NCI-H2171 (cell line): ENCODE data around the gene ENG.
A peak's percentile ranks its signal among the peaks of the same experiment; 100 is the strongest.

Source experiments
- DNase-seq: peaks from one replicate; lab custom pipeline; 2025; lab: John Stamatoyannopoulos, UW

Gene ENG

DNA sequence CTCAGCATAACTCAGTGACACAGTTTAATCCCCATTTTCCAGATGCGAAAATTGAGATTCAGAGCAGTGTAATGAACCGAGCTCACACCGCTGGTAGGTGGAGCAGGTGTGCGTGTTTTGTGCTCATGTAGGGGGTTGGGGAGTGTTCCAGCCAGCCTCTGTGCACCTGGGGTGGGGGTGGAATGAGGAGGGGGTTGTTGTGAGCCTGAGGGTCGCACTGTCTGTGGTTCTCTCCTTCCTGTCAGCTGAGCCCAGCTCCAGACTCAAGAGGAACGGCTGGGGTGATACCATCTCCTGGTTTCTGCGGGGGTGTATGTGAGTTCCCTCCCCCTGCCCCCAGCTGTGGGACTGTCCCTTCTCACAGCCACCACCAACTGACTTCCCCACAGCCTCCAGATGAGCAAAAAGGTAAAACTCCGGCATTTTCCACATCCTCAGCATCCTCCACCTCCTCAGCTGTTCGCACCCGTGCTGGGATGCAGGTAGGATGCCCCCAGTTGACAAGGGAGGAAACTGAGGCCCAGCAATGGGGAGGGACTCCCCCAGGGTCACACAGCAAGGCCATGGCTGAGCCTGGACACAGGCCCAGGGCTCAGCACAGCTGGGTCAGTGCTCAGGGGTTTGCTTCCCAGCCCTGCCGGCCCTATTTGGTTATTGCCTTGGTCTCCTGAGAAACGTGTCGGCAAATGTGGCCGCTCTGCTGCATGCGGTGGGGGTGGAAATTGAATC lies 78.1 kb downstream of the ENG start:
- peak; percentile 19 for DNase-seq

DNA sequence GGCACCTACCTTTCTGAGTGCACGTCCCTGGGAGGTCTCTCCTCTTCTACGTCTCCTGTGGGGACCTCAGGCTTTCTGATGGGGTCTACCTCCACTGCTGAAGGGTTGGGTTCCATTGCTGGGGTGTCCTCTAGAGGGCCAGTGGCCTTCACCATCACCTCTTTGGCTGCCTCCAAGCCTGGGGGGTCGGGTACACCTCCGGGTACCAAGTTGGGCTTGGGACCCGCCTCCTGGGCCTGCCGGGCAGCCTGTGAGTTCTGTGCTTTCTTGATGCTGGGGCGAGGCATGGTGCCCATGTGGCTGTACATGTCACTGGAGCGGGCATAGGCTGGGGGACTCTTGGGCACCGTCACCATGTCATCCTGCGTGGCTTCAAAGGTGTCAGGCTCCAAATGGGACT lies 80.5 kb downstream of the ENG start:
- DNase-seq = no peak

DNA sequence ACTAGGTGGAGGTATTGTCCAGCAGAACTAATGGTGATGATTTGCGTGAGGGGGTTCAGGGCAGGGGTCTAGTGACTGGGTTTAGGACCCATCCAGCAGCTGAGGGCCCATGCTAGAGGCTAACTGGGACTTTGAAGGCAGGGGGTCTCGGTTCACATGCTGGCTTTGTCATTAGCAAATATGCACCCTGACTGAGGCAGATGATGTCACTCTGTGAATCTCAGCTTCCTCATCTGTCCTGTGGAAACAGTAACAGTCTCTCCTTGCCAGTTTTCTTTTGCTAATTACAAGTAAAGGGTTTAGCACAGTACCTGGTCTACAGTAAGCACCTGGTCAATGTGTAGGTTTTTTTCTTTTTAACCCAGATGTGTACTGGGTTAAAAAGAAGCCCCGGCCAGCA lies 81.2 kb downstream of the ENG start:
- no peak for DNase-seq

DNA sequence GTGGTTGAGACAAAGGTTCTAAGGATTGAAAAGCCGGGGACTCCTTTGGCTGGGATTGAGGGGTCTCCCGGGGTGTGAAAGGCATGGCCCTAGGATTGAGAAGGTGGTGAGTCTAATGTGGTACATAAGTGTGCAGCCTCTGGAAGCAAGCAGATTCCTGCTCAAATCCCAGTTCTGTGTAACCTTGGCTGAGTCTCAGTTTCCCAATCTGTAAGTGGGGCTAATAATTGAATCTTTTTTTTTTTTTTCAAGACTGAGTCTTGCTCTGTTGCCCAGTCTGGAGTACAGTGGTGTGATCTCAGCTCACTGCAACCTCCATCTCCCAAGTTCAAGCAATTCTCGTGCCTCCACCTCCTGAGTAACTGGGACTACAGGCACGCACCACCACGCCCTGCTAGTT lies 81.9 kb downstream of the ENG start:
- DNase-seq = no peak

DNA sequence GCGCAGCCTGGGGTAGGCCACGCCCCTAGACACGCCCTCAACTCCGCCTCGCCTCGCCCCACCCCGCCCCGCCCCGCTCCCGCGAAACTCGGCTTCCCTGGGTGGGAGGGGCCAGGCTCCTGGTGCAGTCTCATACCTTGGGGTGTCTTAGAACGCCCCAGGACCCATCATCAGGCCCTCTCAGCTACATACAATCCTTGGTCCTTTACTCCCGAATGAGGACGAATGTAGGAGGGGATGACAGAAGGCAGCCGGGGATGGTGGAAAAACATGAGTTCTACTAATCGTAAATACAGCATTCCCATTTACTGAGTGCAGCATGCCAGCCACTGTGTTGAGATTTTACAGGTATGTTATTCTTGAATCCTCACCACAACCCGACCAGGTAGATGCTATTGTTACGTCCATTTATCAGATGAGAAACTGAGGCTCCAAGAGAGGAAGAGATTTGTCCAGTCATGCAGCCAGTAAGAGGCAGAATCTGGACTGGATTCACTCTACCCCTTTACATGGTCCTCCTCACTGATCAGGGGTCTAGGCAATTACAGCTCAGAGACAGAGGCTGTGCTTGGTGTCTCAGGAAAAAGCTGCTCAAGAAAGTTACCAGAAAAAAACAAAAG lies 82.8 kb downstream of the ENG start:
- DNase-seq = no peak

DNA sequence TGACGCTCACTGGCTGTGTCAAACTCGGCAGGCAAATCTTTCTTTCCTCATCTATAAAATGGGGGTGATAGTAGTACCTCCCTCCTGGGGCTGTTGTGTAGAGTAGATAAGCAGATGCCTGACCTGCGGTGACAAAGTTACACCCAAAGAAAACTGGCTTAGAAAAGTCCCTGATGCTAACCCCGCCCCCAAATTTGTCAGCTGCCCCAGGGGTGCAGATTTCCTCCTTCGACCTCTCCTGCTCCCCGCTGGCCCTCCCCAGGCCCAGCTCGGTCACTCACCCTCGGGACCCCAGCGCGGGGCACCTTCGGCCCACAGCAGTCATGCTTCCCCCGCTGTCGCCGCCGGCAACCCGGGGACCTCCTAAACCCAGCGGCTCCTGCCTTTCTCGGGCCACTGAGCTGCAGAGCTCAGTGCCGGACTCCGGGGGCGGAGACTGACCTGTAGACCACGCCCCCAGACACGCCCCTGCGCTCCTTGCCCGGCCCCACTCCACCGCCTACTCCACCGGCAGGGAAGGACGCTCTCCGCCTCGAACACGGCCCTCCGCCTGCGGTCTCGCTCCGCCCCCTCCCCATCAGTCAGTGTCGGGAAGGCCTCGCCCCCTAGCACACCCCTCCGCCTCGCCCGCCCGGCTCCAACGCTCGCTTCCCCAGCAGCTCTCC lies 83.4 kb downstream of the ENG start:
- DNase-seq = peak; percentile 99

DNA sequence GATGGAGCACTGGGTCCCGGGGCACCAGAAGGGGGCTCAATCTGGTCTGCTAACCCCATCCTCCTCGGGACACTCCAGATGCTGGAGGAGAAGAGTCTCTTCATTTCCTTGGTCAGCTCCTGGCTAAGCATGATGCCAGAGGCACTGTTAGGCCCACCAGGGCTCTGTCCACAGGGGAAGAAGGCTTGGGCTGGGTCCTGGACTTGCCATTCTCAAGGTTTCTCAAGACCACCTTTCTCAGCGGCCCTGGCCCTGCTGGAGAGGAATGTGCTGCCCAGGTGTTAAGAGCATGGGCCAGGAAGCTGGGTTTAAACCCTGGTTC lies 83.9 kb downstream of the ENG start:
- no peak for DNase-seq

DNA sequence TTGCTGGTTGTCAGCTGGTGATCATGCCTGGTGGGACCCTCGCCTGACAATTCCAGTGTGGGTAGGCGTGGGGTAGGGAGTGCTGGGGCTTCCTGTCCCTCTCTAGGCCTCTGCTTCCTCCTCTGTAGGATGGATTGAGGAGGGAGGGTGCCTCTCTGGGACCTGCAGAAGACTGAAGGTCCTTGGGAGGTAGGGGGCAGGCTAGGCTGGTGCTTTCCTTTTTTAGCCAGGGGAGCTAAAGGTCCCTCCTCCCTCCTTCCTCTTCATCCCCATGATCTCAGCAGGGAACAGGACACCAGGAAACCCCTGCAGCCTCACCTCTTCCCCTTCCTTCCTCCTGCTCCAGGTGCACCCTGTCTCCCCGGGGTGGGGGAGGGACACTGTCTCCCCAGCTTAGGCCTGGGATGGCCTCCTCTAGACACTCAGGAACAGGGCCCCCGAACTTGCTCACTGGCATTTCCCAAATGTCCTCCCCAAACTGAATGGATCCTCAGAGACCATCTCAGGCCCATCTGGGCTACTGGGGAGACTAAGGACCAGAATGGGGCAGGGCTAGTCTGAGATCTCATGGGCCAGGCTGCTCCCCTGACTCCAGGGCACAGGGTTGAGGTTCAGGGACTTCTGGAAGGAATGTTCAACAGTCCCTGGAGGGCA lies 84.4 kb downstream of the ENG start:
- no peak for DNase-seq

DNA sequence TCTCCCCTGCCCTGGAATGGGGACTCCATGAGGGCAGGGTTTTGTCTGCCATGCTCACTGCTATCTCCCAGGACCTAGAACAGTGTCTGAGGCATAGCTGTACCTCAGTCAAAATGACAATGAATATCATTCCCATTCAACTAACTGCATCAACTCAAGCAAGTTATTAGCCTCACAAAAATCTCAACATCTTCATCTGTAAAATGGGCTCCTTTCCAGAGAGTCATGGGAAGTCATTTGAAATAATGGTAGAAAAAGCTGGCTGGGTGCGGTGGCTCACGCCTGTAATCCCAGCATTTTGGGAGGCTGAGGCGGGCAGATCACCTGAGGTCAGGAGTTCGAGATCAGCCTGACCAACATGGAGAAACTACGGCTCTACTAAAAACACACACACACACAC lies 85.4 kb downstream of the ENG start:
- DNase-seq = no peak

DNA sequence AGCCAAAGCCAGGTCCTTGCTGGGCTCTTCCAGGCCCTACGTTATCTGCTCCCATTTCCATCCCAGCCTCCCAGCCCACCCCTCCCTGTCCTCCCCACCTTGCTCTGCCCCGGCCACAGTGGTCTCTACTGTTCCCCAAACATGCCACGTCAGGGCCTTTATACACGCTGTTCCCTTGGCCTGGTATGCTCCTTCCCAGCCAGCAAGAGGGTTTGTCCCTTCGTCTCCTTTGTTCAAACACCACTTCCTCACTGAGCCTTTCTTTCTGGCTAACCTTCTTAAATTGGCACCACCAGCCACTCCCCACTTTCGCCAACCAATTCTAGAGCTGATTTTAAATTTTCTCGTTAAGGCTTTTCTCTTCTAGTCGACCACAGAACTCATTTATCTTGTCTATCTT lies 85.8 kb downstream of the ENG start:
- DNase-seq = no peak

DNA sequence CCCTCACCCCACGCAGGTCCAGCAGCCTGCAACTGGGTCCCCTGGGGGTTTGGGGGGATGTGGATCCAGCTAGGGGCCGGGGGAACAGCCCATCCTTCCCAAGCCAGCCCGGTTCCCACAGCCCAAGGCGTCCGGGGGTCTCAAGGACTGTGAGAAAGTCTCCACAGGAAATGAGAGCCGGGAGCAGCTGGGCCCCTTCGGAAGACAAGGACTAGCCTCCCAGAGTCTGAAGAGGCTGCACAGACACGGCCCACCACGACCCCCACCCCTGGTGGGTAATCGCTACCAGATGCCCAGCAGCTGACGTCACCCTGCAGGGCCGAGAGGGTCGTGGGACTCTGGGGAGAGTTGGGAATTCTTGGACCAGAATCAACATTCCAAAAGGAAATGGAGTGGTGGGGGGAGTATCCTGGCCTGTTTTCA lies 86.5 kb downstream of the ENG start:
- no peak for DNase-seq

DNA sequence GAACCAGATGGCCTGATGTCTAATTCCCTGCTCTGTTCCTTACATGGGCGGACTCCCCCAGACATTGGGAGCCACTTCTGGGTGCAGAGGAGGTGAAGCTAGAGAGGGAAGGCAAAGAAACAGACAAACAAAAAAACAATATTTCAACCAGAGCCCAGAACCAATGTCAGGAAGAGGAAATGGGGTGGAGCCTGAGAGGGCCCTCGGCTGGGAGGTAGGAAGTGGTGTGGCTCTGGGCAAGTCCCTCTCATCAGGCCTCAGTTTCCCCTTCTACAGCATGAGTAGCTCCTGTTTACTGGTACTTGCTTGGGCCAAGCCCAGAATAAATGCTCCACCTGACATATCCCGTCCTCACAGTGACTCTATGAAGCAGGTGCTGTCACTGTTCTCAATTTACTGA lies 87.0 kb downstream of the ENG start:
- peak; percentile 61 for DNase-seq

DNA sequence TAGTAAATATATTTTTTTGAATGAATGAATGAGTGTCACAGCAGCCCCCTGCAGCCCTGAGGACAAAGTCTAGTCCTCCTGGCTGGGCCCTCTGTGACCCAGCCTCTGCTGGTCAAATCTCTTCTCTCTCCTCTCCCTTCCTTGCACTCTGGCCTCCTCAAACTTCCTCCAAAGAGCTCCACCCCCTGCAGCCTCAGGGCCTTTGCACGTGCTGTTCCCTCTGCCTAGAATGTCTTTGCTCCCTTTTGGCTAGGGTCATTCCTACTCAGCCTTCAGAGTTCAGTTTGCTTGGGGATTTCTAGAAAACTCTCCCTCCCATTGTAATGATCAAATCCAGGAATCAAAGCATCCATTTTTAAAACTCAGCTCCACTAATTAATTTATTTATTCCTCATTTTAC lies 89.0 kb downstream of the ENG start:
- DNase-seq = no peak
